ENCODE data around the gene FNDC10.
"Not testable (repeated sequence)": the region's sequence is repeated elsewhere in the genome, so short reads cannot be mapped to it uniquely, and the experiment has no call there.

DNA sequence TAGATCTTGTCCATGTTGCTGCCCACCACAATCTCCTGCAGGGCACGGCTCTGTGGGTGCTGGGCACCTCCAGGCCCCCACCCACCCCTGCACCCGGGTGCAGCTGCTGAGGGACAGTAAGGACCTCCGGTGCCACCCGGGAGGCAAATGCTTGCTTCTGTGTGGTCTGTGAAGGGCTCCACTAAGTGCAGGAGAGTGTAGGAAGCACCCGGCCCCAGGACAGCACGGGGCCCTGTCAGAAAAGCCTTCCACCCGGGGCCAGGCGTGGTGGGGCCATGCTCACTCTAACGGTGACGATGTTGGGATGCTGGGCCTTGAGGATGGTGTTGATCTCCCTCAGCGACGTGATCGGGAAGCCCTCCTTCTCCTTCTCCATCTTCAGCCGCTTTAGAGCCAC is 37.5 kb upstream of the FNDC10 start:
- TF ChIP-seq, protein P1, sequence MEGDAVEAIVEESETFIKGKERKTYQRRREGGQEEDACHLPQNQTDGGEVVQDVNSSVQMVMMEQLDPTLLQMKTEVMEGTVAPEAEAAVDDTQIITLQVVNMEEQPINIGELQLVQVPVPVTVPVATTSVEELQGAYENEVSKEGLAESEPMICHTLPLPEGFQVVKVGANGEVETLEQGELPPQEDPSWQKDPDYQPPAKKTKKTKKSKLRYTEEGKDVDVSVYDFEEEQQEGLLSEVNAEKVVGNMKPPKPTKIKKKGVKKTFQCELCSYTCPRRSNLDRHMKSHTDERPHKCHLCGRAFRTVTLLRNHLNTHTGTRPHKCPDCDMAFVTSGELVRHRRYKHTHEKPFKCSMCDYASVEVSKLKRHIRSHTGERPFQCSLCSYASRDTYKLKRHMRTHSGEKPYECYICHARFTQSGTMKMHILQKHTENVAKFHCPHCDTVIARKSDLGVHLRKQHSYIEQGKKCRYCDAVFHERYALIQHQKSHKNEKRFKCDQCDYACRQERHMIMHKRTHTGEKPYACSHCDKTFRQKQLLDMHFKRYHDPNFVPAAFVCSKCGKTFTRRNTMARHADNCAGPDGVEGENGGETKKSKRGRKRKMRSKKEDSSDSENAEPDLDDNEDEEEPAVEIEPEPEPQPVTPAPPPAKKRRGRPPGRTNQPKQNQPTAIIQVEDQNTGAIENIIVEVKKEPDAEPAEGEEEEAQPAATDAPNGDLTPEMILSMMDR (IDR thresholded peaks at IDR 0.05) = not testable (repeated sequence)
- not testable (repeated sequence) for TF ChIP-seq POLR2A (IDR thresholded peaks at IDR 0.05; ENCODE audit: low read depth)

Measured in esophagus muscularis mucosa (tissue), 3 donors.